ENCODE data around the gene OR2V2.
"Not testable (repeated sequence)": the region's sequence is repeated elsewhere in the genome, so short reads cannot be mapped to it uniquely, and the experiment has no call there.

The OR2V2 gene

GRCh38 chr5:181111010-181111409 is 36.4 kb upstream of the OR2V2 start:
- Histone ChIP-seq H3K27ac (no peak overlapping the region), H3K4me3 (no peak overlapping the region), H3K9me3 (peaks cover 0 to 8% (median 0%) of the 10 kb centered on the region in 3 donors), H3K27me3 (peaks cover 0 to 75% of the 10 kb centered on the region in 2 donors), H3K36me3 (no peaks in the 10 kb centered on the region), H3K4me1 (peaks cover 0 to 3% (median 0%) of the 10 kb centered on the region in 4 donors)
- intact Hi-C loops (cut with DNase I; ENCODE audit: low total_unique reads): no loop called here
- DNase-seq: peak in 1 of 2 donors; percentile 35
- TF ChIP-seq CTCF (IDR thresholded peaks at IDR 0.05): no peak

GRCh38 chr5:181112476-181112875 is 34.9 kb upstream of the OR2V2 start:
- peaks cover 0 to 77% of the 10 kb centered on the region in 2 donors for H3K27me3 ChIP-seq
- no peak for TF ChIP-seq CTCF (IDR thresholded peaks at IDR 0.05)
- peak in 1 of 2 donors; percentile 20 for DNase-seq
- no peak overlapping the region for H3K27ac ChIP-seq
- H3K36me3 ChIP-seq: no peaks in the 10 kb centered on the region
- intact Hi-C loops (cut with DNase I; ENCODE audit: low total_unique reads): no loop called here
- peaks cover 0 to 8% (median 0%) of the 10 kb centered on the region in 3 donors for H3K9me3 ChIP-seq
- no peak overlapping the region for H3K4me3 ChIP-seq
- H3K4me1 ChIP-seq: peaks cover 0 to 3% (median 0%) of the 10 kb centered on the region in 4 donors

- H3K36me3 ChIP-seq; H3K9me3 ChIP-seq; intact Hi-C loops (cut with DNase I; ENCODE audit: low total_unique reads); H3K4me1 ChIP-seq; H3K4me3 ChIP-seq; DNase-seq; H3K27ac ChIP-seq: not testable (repeated sequence)
- peaks cover 0 to 73% of the 10 kb centered on the region in 2 donors for H3K27me3 ChIP-seq
Measured at GRCh38 chr5:181113572-181113971, 33.8 kb upstream of the OR2V2 start.

- peak in 1 of 2 donors; percentile 31 for DNase-seq
- intact Hi-C loops (cut with DNase I; ENCODE audit: low total_unique reads): no loop called here
- Histone ChIP-seq H3K27me3 (peaks cover 0 to 71% of the 10 kb centered on the region in 2 donors), H3K27ac (no peak overlapping the region), H3K36me3 (no peaks in the 10 kb centered on the region), H3K4me3 (no peak overlapping the region), H3K4me1 (peaks cover 0 to 3% (median 0%) of the 10 kb centered on the region in 4 donors), H3K9me3 (peaks cover 0 to 8% (median 0%) of the 10 kb centered on the region in 3 donors)
- TF ChIP-seq CTCF (IDR thresholded peaks at IDR 0.05): no peak
Measured at GRCh38 chr5:181114284-181114843, 33.0 kb upstream of the OR2V2 start.

GRCh38 chr5:181114844-181115778 is 32.3 kb upstream of the OR2V2 start:
- H3K9me3 ChIP-seq: peaks cover 0 to 8% (median 0%) of the 10 kb centered on the region in 3 donors
- no peak overlapping the region for H3K27ac ChIP-seq
- no peak overlapping the region for H3K4me3 ChIP-seq
- H3K36me3 ChIP-seq: no peaks in the 10 kb centered on the region
- no peak for TF ChIP-seq CTCF (IDR thresholded peaks at IDR 0.05)
- peak in 1 of 2 donors; percentile 47 for DNase-seq
- intact Hi-C loops (cut with DNase I; ENCODE audit: low total_unique reads): no loop called here
- peaks cover 0 to 63% of the 10 kb centered on the region in 2 donors for H3K27me3 ChIP-seq
- peaks cover 0 to 3% (median 0%) of the 10 kb centered on the region in 4 donors for H3K4me1 ChIP-seq

- H3K4me1 ChIP-seq: peaks cover 0 to 3% (median 0%) of the 10 kb centered on the region in 4 donors
- H3K9me3 ChIP-seq: peaks cover 0 to 8% (median 0%) of the 10 kb centered on the region in 3 donors
- intact Hi-C loops (cut with DNase I; ENCODE audit: low total_unique reads): no loop called here
- H3K36me3 ChIP-seq: no peaks in the 10 kb centered on the region
- H3K27me3 ChIP-seq: peaks cover 0 to 67% of the 10 kb centered on the region in 2 donors
- H3K4me3 ChIP-seq: no peak overlapping the region
- no peak overlapping the region for H3K27ac ChIP-seq
- no peak for TF ChIP-seq CTCF (IDR thresholded peaks at IDR 0.05)
- peak in 1 of 2 donors; percentile 20 for DNase-seq
Measured at GRCh38 chr5:181118369-181118768, 29.0 kb upstream of the OR2V2 start.
